ENCODE results near the gene BAIAP2. TPM values are rescaled to one million over a fixed set of nuclear protein-coding genes. Genes with fewer than 3 reads are reported as not detected.

BAIAP2 gene
- total and polyA plus RNA-seq, 2 donors from 2014 or later = 44.5 to 45.8 TPM

DNA sequence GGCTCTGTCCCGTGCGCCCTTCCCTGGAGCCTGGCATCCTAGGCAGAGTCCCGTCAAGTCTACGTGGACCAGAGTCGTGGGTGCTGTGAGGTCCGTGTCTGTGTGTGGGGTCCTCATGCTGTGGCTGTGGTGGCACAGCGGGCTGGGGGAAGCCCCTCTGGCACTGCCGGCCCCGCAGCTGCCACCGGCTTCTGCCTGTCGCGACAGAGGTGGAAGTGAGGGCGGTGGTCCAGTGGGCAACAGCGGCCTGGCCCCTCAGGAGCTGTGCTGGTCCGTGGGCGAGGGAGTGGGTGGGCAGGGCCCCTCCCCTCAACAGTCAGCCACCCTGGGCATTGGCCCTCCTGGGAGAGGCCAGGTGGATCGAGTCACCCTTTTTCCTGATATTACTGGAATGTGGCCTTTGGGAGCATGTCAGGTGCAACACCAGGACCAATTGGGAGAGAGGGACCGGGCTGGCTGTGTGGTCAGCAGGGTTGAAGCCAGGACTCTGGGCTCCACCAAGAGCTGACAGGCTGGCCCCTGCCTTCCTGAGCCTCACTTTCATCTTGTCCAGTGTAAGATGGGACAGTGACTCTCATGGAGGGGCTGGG is 11.9 kb downstream of the BAIAP2 start:
- Histone ChIP-seq H3K36me3 (ENCODE audit: control insufficient read depth in 2 of 3, insufficient read depth in 3 of 3, low read length in 3 of 3) (peaks cover 0 to 6% (median 2%) of the 10 kb centered on the region in 3 donors), H3K9me3 (ENCODE audit: control insufficient read depth in 2 of 3, insufficient read depth in 1 of 3, low read length in 3 of 3) (no peaks in the 10 kb centered on the region), H3K4me1 (ENCODE audit: control insufficient read depth in 2 of 3, insufficient read depth in 2 of 3, low read depth in 1 of 3, low read length in 3 of 3) (peaks cover 0 to 72% (median 62%) of the 10 kb centered on the region in 3 donors), H3K9ac (ENCODE audit: low read length in 3 of 3) (no peak overlapping the region), H3K27ac (ENCODE audit: low read depth in 2 of 2, low read length in 2 of 2) (peak overlapping the region in 1 of 2 donors; percentile 38), H3K4me3 (ENCODE audit: low read length in 3 of 3) (no peak overlapping the region), H3K27me3 (ENCODE audit: control insufficient read depth, insufficient read depth, low read length) (no peaks in the 10 kb centered on the region)
- TF ChIP-seq, protein P1, sequence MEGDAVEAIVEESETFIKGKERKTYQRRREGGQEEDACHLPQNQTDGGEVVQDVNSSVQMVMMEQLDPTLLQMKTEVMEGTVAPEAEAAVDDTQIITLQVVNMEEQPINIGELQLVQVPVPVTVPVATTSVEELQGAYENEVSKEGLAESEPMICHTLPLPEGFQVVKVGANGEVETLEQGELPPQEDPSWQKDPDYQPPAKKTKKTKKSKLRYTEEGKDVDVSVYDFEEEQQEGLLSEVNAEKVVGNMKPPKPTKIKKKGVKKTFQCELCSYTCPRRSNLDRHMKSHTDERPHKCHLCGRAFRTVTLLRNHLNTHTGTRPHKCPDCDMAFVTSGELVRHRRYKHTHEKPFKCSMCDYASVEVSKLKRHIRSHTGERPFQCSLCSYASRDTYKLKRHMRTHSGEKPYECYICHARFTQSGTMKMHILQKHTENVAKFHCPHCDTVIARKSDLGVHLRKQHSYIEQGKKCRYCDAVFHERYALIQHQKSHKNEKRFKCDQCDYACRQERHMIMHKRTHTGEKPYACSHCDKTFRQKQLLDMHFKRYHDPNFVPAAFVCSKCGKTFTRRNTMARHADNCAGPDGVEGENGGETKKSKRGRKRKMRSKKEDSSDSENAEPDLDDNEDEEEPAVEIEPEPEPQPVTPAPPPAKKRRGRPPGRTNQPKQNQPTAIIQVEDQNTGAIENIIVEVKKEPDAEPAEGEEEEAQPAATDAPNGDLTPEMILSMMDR (IDR thresholded peaks at IDR 0.05; ENCODE audit: borderline replicate concordance, extremely low read depth, insufficient read depth) = no peak
- DNase-seq = no peak
- intact Hi-C loops (cut with DNase I) = no loop called here
- no peak for FAIRE-seq

DNA sequence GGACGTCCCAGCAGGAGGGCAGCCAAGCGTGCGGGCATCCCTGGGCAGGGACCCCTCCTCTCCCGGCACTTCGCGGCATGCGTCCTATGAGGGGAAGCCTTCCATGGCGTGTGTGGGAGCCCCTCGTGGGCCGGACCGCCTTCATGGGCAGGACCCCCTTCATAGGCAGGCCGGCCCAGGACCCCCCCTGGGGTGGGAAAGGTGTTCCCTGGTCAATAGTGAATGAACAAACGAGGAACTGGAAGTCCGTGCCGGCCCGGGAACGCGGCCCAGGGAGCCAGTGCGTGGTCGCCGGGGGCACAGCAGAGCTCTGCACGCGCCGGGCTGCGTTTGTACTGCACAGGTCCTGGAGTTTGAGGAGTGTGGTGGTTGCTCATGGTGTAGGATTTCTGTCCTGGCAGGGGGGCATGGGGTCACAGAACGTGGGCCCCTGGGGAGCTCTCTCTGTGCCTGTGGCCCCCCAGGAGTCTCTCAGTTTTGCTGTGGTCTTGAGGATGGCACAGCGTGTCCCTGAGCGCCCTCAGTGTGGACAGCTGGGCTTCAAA is 13.9 kb downstream of the BAIAP2 start:
- H3K4me3 ChIP-seq (ENCODE audit: low read length in 3 of 3) = no peak overlapping the region
- H3K27ac ChIP-seq (ENCODE audit: low read depth in 2 of 2, low read length in 2 of 2) = peak overlapping the region in 1 of 2 donors; percentile 85
- TF ChIP-seq, protein P1 (IDR thresholded peaks at IDR 0.05; ENCODE audit: borderline replicate concordance, extremely low read depth, insufficient read depth) = no peak
- FAIRE-seq (no peak), DNase-seq (no peak)
- peaks cover 0 to 74% (median 51%) of the 10 kb centered on the region in 3 donors for H3K4me1 ChIP-seq (ENCODE audit: control insufficient read depth in 2 of 3, insufficient read depth in 2 of 3, low read depth in 1 of 3, low read length in 3 of 3)
- intact Hi-C loops (cut with DNase I) = no loop called here
- H3K36me3 ChIP-seq (ENCODE audit: control insufficient read depth in 2 of 3, insufficient read depth in 3 of 3, low read length in 3 of 3) = peaks cover 0 to 6% (median 2%) of the 10 kb centered on the region in 3 donors
- H3K27me3 ChIP-seq (ENCODE audit: control insufficient read depth, insufficient read depth, low read length) = no peaks in the 10 kb centered on the region
- no peaks in the 10 kb centered on the region for H3K9me3 ChIP-seq (ENCODE audit: control insufficient read depth in 2 of 3, insufficient read depth in 1 of 3, low read length in 3 of 3)
- H3K9ac ChIP-seq (ENCODE audit: low read length in 3 of 3) = peak overlapping the region in 1 of 3 donors; percentile 12

DNA sequence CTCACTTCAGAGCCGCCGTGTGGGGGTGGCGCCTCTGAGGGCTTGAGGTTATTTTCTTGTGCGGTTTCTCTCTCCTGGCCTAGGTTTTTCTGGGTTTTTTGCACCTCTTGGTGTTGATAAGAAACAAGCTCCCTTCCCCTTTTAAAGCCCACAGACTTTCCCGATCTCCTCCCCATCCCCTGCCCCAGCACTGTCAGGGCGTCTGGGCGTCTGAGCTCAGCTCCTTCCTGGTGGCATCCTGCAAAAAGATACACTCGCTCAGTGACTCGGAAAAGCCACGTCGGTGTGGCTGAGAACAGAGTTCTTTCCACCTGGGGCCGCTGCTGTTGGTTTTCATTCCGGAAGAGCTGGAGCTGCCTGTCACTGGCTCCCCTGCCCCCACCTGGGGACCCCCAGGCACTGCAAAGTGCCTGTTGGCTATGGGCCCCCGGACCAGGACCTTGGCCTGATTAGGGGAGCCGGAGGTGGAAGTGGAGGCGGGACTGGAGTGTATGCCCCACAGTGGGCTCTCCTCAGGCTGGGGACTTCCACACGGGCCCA is 14.5 kb downstream of the BAIAP2 start:
- intact Hi-C loops (cut with DNase I) = no loop called here
- Histone ChIP-seq H3K27ac (ENCODE audit: low read depth in 2 of 2, low read length in 2 of 2) (peak overlapping the region; percentile 55 to 85), H3K9ac (ENCODE audit: low read length in 3 of 3) (peak overlapping the region in 1 of 3 donors; percentile 58), H3K4me3 (ENCODE audit: low read length in 3 of 3) (peak overlapping the region in 1 of 3 donors; percentile 13), H3K27me3 (ENCODE audit: control insufficient read depth, insufficient read depth, low read length) (no peaks in the 10 kb centered on the region), H3K36me3 (ENCODE audit: control insufficient read depth in 2 of 3, insufficient read depth in 3 of 3, low read length in 3 of 3) (peaks cover 0 to 6% (median 2%) of the 10 kb centered on the region in 3 donors), H3K4me1 (ENCODE audit: control insufficient read depth in 2 of 3, insufficient read depth in 2 of 3, low read depth in 1 of 3, low read length in 3 of 3) (peaks cover 0 to 69% (median 46%) of the 10 kb centered on the region in 3 donors), H3K9me3 (ENCODE audit: control insufficient read depth in 2 of 3, insufficient read depth in 1 of 3, low read length in 3 of 3) (no peaks in the 10 kb centered on the region)
- TF ChIP-seq, protein P1 (IDR thresholded peaks at IDR 0.05; ENCODE audit: borderline replicate concordance, extremely low read depth, insufficient read depth) = no peak
- FAIRE-seq (no peak), DNase-seq (peak in 2 of 5 donors; percentile 51 to 57)

Data from kidney (tissue), 14 donors.